Endothelial cell of umbilical vein (primary cell): ENCODE results near the gene LRRFIP2.

Experiments
- JUN ChIP-seq: IDR thresholded peaks from 2 replicates; pipeline ENCODE4 v1.6.1; 2011; ENCODE audit warnings: borderline replicate concordance, low read depth; ENCODE audit not compliant: insufficient read length, insufficient read depth
- POLR2A ChIP-seq: IDR thresholded peaks from 2 replicates; pipeline ENCODE4 v1.6.1; 2012; ENCODE audit warnings: low read depth, mild to moderate bottlenecking, control low read depth, low read length
- TF ChIP-seq, protein P1 (sequence below), 2 donors: IDR thresholded peaks; 1 replicate in 1 of 2; 2 replicates in 1 of 2; pipeline ENCODE4 v1.5.1; 2011; ENCODE audit warnings: low read length in 2 of 2, mild to moderate bottlenecking in 2 of 2, moderate library complexity in 2 of 2, control low read depth in 1 of 2, inconsistent platforms in 1 of 2, low read depth in 1 of 2; ENCODE audit not compliant: insufficient read depth in 1 of 2; ENCODE audit errors: extremely low read depth in 1 of 2

DNA sequence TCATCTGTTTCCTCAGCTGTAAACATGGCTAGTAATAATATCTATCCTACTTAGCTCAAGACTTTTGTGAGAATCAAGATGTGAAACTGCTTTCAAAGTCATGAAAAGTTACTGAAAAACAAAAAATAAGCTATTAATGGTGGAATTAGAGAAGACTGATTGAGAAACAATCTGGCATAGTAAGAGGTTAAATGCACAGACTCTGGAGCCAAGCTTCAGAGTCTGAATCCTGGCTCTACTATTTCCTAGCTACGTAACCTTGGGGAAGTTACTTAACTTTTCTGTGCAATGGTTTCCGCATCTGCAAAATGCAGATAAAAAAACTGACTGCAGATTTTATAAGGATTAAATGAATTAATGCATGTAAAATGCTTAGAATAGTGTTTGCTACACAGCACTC is 28.8 kb downstream of the LRRFIP2 start:
- TF ChIP-seq, protein P1, sequence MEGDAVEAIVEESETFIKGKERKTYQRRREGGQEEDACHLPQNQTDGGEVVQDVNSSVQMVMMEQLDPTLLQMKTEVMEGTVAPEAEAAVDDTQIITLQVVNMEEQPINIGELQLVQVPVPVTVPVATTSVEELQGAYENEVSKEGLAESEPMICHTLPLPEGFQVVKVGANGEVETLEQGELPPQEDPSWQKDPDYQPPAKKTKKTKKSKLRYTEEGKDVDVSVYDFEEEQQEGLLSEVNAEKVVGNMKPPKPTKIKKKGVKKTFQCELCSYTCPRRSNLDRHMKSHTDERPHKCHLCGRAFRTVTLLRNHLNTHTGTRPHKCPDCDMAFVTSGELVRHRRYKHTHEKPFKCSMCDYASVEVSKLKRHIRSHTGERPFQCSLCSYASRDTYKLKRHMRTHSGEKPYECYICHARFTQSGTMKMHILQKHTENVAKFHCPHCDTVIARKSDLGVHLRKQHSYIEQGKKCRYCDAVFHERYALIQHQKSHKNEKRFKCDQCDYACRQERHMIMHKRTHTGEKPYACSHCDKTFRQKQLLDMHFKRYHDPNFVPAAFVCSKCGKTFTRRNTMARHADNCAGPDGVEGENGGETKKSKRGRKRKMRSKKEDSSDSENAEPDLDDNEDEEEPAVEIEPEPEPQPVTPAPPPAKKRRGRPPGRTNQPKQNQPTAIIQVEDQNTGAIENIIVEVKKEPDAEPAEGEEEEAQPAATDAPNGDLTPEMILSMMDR (IDR thresholded peaks at IDR 0.05; ENCODE audit: extremely low read depth in 1 of 2, insufficient read depth in 1 of 2, low read depth in 1 of 2, low read length in 2 of 2) = no peak
- TF ChIP-seq POLR2A (no peak), JUN (no peak)
